GM06990 (cell line): ENCODE measurements around the gene PTBP1.
A peak's percentile ranks its signal among the peaks of the same experiment; 100 is the strongest.

Source experiments
- DNase-seq: peaks from one replicate; pipeline ENCODE4 v3.0.0-alpha.2; 2011; ENCODE audit not compliant: insufficient read length; ENCODE audit errors: extremely low read depth
- H3K27me3 ChIP-seq: replicated peaks from 2 replicates; pipeline ENCODE4 v1.6.0; 2011; ENCODE audit warnings: low read length; ENCODE audit not compliant: control insufficient read depth, insufficient read depth
- H3K36me3 ChIP-seq: 2 replicates; pipeline ENCODE4 v1.5.1; 2011; ENCODE audit warnings: low read length; ENCODE audit not compliant: control insufficient read depth, insufficient read depth
- H3K4me3 ChIP-seq: replicated peaks from 2 replicates; pipeline ENCODE4 v1.5.1; 2011; ENCODE audit warnings: low read depth, mild to moderate bottlenecking, control low read depth, low read length
- TF ChIP-seq, protein P1 (sequence below): IDR thresholded peaks from 2 replicates; pipeline ENCODE4 v1.5.1; 2011; ENCODE audit warnings: low read length, control low read depth, mild to moderate bottlenecking, inconsistent platforms; ENCODE audit not compliant: insufficient read depth, poor library complexity, severe bottlenecking

Gene PTBP1

GRCh38 chr19:796692-797527 is at the start of gene PTBP1:
TSS of gene PTBP1 (plus strand) at chr19:797452. CDS start at chr19:797498, 46 bp downstream.
- no peaks in the 10 kb centered on the region for H3K27me3 ChIP-seq
- H3K4me3 ChIP-seq: peak within 1 kb of the TSS; percentile 96
- DNase-seq: peak; percentile 100
- H3K36me3 ChIP-seq: peaks cover 25% of the 10 kb centered on the region
- TF ChIP-seq, protein P1, sequence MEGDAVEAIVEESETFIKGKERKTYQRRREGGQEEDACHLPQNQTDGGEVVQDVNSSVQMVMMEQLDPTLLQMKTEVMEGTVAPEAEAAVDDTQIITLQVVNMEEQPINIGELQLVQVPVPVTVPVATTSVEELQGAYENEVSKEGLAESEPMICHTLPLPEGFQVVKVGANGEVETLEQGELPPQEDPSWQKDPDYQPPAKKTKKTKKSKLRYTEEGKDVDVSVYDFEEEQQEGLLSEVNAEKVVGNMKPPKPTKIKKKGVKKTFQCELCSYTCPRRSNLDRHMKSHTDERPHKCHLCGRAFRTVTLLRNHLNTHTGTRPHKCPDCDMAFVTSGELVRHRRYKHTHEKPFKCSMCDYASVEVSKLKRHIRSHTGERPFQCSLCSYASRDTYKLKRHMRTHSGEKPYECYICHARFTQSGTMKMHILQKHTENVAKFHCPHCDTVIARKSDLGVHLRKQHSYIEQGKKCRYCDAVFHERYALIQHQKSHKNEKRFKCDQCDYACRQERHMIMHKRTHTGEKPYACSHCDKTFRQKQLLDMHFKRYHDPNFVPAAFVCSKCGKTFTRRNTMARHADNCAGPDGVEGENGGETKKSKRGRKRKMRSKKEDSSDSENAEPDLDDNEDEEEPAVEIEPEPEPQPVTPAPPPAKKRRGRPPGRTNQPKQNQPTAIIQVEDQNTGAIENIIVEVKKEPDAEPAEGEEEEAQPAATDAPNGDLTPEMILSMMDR: no peak

DNA sequence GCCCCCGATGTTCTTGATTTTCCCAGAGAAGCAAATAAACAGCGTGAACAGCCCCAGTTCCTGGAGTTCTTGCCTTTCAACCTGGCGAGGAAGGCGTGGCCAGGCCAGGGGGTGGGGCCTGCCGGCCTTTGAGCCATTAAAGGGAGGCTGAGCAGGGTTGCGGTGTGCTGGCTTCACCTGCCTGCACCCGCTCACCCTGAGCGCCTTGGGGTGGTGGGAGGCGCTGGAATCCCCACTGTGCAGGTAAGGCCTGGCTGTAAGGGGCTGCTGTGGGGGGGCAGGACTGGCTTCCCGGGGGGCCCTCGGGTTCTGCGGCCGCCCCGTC is 49.0 kb upstream of the PTBP1 start:
- TF ChIP-seq, protein P1: no peak
- H3K36me3 ChIP-seq: no peaks in the 10 kb centered on the region
- no peaks in the 10 kb centered on the region for H3K27me3 ChIP-seq
- DNase-seq: no peak
- no peak overlapping the region for H3K4me3 ChIP-seq

DNA sequence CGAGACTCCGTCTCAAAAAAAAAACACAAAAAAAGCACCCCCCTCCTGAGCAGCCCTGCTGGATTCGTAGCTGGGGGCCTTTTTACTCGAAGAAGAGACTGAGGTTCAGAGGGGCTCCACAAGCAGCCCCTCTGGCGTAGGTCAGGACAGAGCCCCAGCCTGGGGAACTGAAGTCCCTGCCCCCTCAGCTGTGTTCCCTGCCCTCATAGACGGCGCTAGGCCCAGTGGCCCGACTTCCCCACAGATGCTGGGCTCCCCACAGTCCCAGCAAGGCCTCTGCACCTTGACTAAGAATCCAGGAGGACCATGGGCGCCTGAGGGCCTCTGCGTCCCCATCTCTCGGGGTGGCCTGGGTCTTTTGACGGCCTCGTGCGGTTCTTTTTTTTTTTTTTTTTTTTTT is 47.4 kb upstream of the PTBP1 start:
- no peaks in the 10 kb centered on the region for H3K27me3 ChIP-seq
- no peak for DNase-seq
- H3K36me3 ChIP-seq: no peaks in the 10 kb centered on the region
- no peak overlapping the region for H3K4me3 ChIP-seq
- TF ChIP-seq, protein P1: no peak

DNA sequence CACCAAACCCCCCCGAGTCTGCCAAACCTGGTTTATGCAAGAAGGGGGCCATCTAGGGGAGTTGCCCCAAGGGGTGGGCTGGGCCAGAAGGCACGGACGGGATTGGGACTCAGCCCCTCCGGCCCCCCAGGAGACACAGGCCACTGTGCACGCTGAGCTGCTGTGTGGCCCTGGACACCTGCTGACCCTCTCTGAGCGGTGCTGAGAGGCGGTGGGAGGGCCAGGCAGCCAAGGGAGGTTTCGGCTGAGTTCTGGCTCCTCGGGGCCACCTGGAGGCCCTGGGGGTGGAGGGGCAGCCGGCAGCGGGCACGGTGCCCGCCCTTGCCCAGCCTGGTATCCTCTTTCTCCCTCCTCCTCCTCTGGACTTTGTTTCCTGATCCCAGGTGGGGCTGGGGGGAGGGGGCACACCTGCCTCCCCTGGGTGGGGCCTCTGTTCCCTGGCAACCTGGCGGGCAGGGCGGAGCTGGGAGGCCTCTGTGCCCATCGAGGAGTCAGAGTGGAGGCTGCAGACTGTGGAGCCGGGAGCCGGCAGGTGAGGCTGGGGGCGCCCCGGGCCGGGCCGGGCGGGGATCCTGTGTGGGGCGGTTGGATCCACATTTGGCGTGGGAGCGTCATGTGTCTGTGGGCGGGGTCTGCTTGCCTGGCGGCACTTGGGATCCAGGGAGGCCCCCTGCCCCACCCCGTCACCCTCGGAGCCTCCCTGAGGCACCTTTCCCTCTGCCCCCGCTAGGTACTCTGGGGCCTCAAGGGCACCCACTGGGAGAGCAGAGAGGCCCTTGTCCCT is 46.4 kb upstream of the PTBP1 start, which contains the start of gene MISP:
MISP (plus strand) TSS at position 473 of the 784 bp plus-strand sequence. CDS start 5,835 bp downstream, outside the sequence.
- Histone ChIP-seq H3K4me3 (no peak within 1 kb of the TSS), H3K36me3 (no peaks in the 10 kb centered on the region), H3K27me3 (no peaks in the 10 kb centered on the region)
- TF ChIP-seq, protein P1: no peak
- DNase-seq: no peak

DNA sequence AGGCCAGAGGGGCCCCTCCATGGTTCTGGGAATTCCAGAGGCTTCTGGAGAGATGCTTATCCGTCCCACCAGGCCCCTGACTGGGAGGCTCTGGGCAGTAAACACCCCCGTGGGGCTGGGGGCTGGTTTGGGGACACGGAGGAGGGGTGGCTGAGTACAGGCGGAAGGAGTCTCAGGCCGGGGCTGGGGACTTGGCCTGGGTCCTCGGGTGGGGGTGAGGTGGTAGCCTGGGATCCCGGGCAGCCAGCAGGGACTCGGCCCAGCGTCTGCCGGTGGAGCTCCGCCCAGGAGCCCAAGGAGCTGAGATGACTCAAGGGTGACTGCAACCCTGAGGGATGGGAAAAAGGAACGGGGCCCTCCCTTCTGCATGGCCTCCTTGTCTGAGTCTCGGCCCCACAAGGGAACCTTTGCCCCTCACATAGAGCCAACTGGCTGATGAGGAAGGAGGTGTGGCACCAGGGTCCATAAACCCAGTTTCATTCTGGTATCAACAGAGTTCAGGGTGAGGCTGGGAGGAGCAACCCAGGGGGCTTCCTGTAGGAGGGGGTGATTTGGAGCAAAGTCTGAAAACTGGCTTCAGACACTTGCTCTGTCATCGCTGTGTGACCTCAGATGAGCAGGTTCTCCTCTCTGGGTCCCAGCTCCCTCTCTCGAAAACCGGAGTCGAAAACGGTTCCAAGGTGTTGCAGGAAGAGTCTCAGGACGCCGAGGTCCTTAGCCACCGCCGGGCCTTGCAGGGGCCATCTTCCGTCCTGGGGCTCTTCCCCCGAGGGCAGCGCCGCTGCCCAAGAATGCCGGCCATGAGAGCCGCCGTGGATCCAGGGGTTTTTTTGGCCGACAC is 45.5 kb upstream of the PTBP1 start:
- no peak for DNase-seq
- TF ChIP-seq, protein P1: no peak
- no peak overlapping the region for H3K4me3 ChIP-seq
- no peaks in the 10 kb centered on the region for H3K36me3 ChIP-seq
- H3K27me3 ChIP-seq: no peaks in the 10 kb centered on the region
